Endothelial cell of umbilical vein (primary cell): ENCODE measurements around the gene KDM3A. TPM values are rescaled to one million over a fixed set of nuclear protein-coding genes. Genes with fewer than 3 reads are reported as not detected.

Source experiments
- BruUV-seq: library from RNA; stranded (reverse); fragments of 400-500 nt; replicated peaks from 2 replicates; lab custom pipeline; 2021; lab: Mats Ljungman, UMichigan
- CTCF ChIA-PET: fragments of 300-600, 350-600 bp; sonication (Branson Sonifier 250); formaldehyde crosslinking; loops from one replicate; lab custom pipeline; 2021; ENCODE audit warnings: antibody characterized with exemption, inconsistent platforms; lab: Charles Lee
- POLR2A ChIA-PET: fragments of 300-600, 350-600 bp; sonication (Branson Sonifier 250); formaldehyde crosslinking; loops from one replicate; lab custom pipeline; 2021; ENCODE audit warnings: antibody characterized with exemption, inconsistent platforms; lab: Charles Lee
- DNase-seq: peaks from one replicate; pipeline ENCODE4 v3.0.0-alpha.2; 2011; ENCODE audit warnings: low read depth, low spot score
- FAIRE-seq: peaks from 2 replicates; lab custom pipeline; 2011; peaks lifted over from hg19 to GRCh38; lab: Jason Lieb, UNC
- H2AFZ ChIP-seq: 2 replicates; pipeline ENCODE4 v1.6.0; 2012; ENCODE audit warnings: low read depth, low read length, control low read depth, inconsistent platforms
- H3K27ac ChIP-seq: 2 replicates; pipeline ENCODE4 v1.5.1; 2011; ENCODE audit warnings: low read depth, mild to moderate bottlenecking, control low read depth, low read length, moderate library complexity; ENCODE audit not compliant: insufficient read depth
- H3K27me3 ChIP-seq, 2 experiments: 2 replicates each; pipeline versions ENCODE4 v1.6.0 to v1.6.1; 2011; ENCODE audit warnings: low read length in 2 of 2, mixed read lengths in 1 of 2; ENCODE audit not compliant: control insufficient read depth in 2 of 2, insufficient read depth in 2 of 2
- H3K36me3 ChIP-seq, 2 experiments: 2 replicates in 1 of 2; 3 replicates in 1 of 2; pipeline ENCODE4 v1.5.1; 2011; ENCODE audit warnings: low read length in 2 of 2, mild to moderate bottlenecking in 1 of 2, moderate library complexity in 1 of 2; ENCODE audit not compliant: control insufficient read depth in 2 of 2, insufficient read depth in 2 of 2; ENCODE audit errors: extremely low read depth in 1 of 2
- H3K4me1 ChIP-seq: 3 replicates; pipeline ENCODE4 v1.5.1; 2011; ENCODE audit warnings: mild to moderate bottlenecking, low read length; ENCODE audit not compliant: control insufficient read depth, insufficient read depth; ENCODE audit errors: extremely low read depth
- H3K4me2 ChIP-seq: 2 replicates; pipeline ENCODE4 v1.6.1; 2011; ENCODE audit warnings: low read length, control low read depth, mixed read lengths; ENCODE audit not compliant: insufficient read depth
- H3K4me3 ChIP-seq, 3 experiments: fragments of 200-600 bp in 1 of 3; sonication (generic), shearing (Covaris generic) in 1 of 3; replicated peaks in 1 of 3; 2 replicates each; pipeline ENCODE4 v1.5.1; 2011 to 2016; ENCODE audit warnings: control low read depth in 3 of 3, low read length in 3 of 3, mild to moderate bottlenecking in 2 of 3, inconsistent platforms in 1 of 3, low read depth in 1 of 3, moderate library complexity in 1 of 3; ENCODE audit not compliant: insufficient read depth in 1 of 3
- H3K79me2 ChIP-seq: 2 replicates; pipeline ENCODE4 v1.6.0; 2012; ENCODE audit warnings: low read length, inconsistent platforms; ENCODE audit not compliant: control insufficient read depth, insufficient read depth
- H3K9ac ChIP-seq: replicated peaks from 2 replicates; pipeline ENCODE3; 2011; ENCODE audit warnings: low read length, control low read depth; ENCODE audit not compliant: insufficient read depth; ENCODE audit errors: extremely low read depth
- H3K9me1 ChIP-seq: replicated peaks from 3 replicates; pipeline ENCODE4 v1.6.0; 2011; ENCODE audit warnings: mild to moderate bottlenecking, low read length; ENCODE audit not compliant: control insufficient read depth, insufficient read depth; ENCODE audit errors: extremely low read depth
- H3K9me3 ChIP-seq: replicated peaks from 2 replicates; pipeline ENCODE4 v1.5.1; 2012; ENCODE audit warnings: low read length, inconsistent platforms; ENCODE audit not compliant: control insufficient read depth, insufficient read depth
- H4K20me1 ChIP-seq: replicated peaks from 2 replicates; pipeline ENCODE3; 2011; ENCODE audit warnings: mild to moderate bottlenecking, low read length; ENCODE audit not compliant: control insufficient read depth, insufficient read depth; ENCODE audit errors: extremely low read depth
- CTCF ChIP-seq, 2 donors: IDR thresholded peaks; 1 replicate in 1 of 2; 2 replicates in 1 of 2; pipeline ENCODE4 v1.5.1; 2011; ENCODE audit warnings: low read length in 2 of 2, mild to moderate bottlenecking in 2 of 2, moderate library complexity in 2 of 2, control low read depth in 1 of 2, inconsistent platforms in 1 of 2, low read depth in 1 of 2; ENCODE audit not compliant: insufficient read depth in 1 of 2; ENCODE audit errors: extremely low read depth in 1 of 2
- EZH2 ChIP-seq: IDR thresholded peaks from 2 replicates; pipeline ENCODE4 v1.6.1; 2012; ENCODE audit warnings: borderline replicate concordance, low read depth, mild to moderate bottlenecking, moderate library complexity, low read length, inconsistent platforms; ENCODE audit not compliant: severe bottlenecking
- FOS ChIP-seq: IDR thresholded peaks from 2 replicates; pipeline ENCODE4 v1.6.1; 2011; ENCODE audit warnings: mild to moderate bottlenecking, low read length, moderate library complexity, borderline replicate concordance; ENCODE audit not compliant: insufficient read depth
- GATA2 ChIP-seq: IDR thresholded peaks from 2 replicates; pipeline ENCODE4 v1.7.0; 2011; ENCODE audit warnings: low read depth, mild to moderate bottlenecking, moderate library complexity, mixed read lengths, low read length; ENCODE audit not compliant: insufficient read length, insufficient read depth
- JUN ChIP-seq: IDR thresholded peaks from 2 replicates; pipeline ENCODE4 v1.6.1; 2011; ENCODE audit warnings: borderline replicate concordance, low read depth; ENCODE audit not compliant: insufficient read length, insufficient read depth
- MAX ChIP-seq: IDR thresholded peaks from 2 replicates; pipeline ENCODE4 v1.6.1; 2011; ENCODE audit not compliant: insufficient read depth, insufficient read length
- MYC ChIP-seq: IDR thresholded peaks from one replicate; pipeline ENCODE4 v1.6.1; 2011; ENCODE audit warnings: mild to moderate bottlenecking, low read depth, low read length
- POLR2A ChIP-seq: IDR thresholded peaks from 2 replicates; pipeline ENCODE4 v1.6.1; 2012; ENCODE audit warnings: low read depth, mild to moderate bottlenecking, control low read depth, low read length
- POLR2AphosphoS5 ChIP-seq: IDR thresholded peaks from 2 replicates; pipeline ENCODE4 v1.6.1; 2012; ENCODE audit warnings: low read depth, mild to moderate bottlenecking, control low read depth, low read length, moderate library complexity; ENCODE audit not compliant: insufficient read depth
- dilution Hi-C: fragments of 300-500 bp; cut with MboI; formaldehyde crosslinking; loops from one replicate; pipeline ENCODE4 v1.15.0; 2019; ENCODE audit warnings: low sequenced_read_pairs; ENCODE audit not compliant: extremely low pct_ligation_motif_present
- intact Hi-C: fragments of 100-400 bp; cut with micrococcal nuclease; formaldehyde crosslinking; loops from one replicate; pipeline ENCODE4 v1.10.0; 2022
- polyA plus RNA-seq, 4 experiments: library from polyadenylated mRNA; depleted of rRNA in 3 of 4; stranded (reverse) in 3 of 4; unstranded in 1 of 4; fragments of >200 nt; gene quantifications; 2 replicates each; pipeline versions ENCODE4 v1.2.1 to v1.2.3, GENCODE V29; 2011 to 2012; ENCODE audit warnings: missing spikeins in 1 of 4
- total RNA-seq: library from RNA; stranded (reverse); gene quantifications from 2 replicates; pipeline ENCODE4 v1.2.3, GENCODE V29; 2021

The KDM3A gene
- total and polyA plus RNA-seq, 2 donors (not counting 3 experiments of a cell fraction or from before 2014, with no cell fraction given) = 13.5 to 29.5 TPM

- ChIA-PET CTCF (no interaction called here), POLR2A (no interaction called here)
- Histone ChIP-seq H3K9me3 (no peaks in the 10 kb centered on the region), H3K36me3 (no peaks in the 10 kb centered on the region), H3K27ac (no peak overlapping the region), H3K4me3 (no peak overlapping the region), H3K4me2 (no peak overlapping the region), H4K20me1 (no peaks in the 10 kb centered on the region), H3K79me2 (no peaks in the 10 kb centered on the region), H3K9ac (no peak overlapping the region), H3K9me1 (no peaks in the 10 kb centered on the region), H3K27me3 (peaks cover 11 to 17% of the 10 kb centered on the region in 2 experiments), H2AFZ (no peak overlapping the region), H3K4me1 (no peaks in the 10 kb centered on the region)
- TF ChIP-seq POLR2A = no peak
- TF ChIP-seq FOS = no peak
- TF ChIP-seq CTCF (IDR thresholded peaks at IDR 0.05; ENCODE audit: extremely low read depth in 1 of 2, insufficient read depth in 1 of 2, low read depth in 1 of 2, low read length in 2 of 2) = no peak
- TF ChIP-seq JUN = no peak
- no peak for TF ChIP-seq EZH2
- no peak for TF ChIP-seq MAX
- TF ChIP-seq GATA2 = no peak
- TF ChIP-seq MYC = no peak
- TF ChIP-seq POLR2AphosphoS5 = no peak
- BruUV-seq = no TSS peak
- DNase-seq (no peak), FAIRE-seq (no peak)
- intact Hi-C loops (no loop called here), dilution Hi-C loops (no loop called here)
These were observed 25.0 kb upstream of the KDM3A start for GRCh38 chr2:86416146-86416545.
